Osteocyte (in vitro differentiated cells): ENCODE results near the gene FAM3B. TPM values are rescaled to one million over a fixed set of nuclear protein-coding genes. Genes with fewer than 3 reads are reported as not detected.

Source experiments
- DNase-seq: peaks from one replicate; pipeline ENCODE4 v3.0.0; 2021; ENCODE audit warnings: mixed read lengths; ENCODE audit not compliant: unreplicated experiment; ENCODE audit errors: extremely low spot score
- H3K27ac Mint-ChIP-seq: one replicate; pipeline ENCODE4 v1.8.0; 2021; ENCODE audit warnings: mild to moderate bottlenecking, mixed read lengths; ENCODE audit not compliant: unreplicated experiment
- H3K27me3 Mint-ChIP-seq: one replicate; pipeline ENCODE4 v1.8.0; 2021; ENCODE audit warnings: mixed read lengths; ENCODE audit not compliant: unreplicated experiment
- H3K36me3 Mint-ChIP-seq: one replicate; pipeline ENCODE4 v1.8.0; 2021; ENCODE audit warnings: mixed read lengths; ENCODE audit not compliant: unreplicated experiment
- H3K4me1 Mint-ChIP-seq: one replicate; pipeline ENCODE4 v1.8.0; 2021; ENCODE audit warnings: mixed read lengths; ENCODE audit not compliant: unreplicated experiment
- H3K4me3 Mint-ChIP-seq: one replicate; pipeline ENCODE4 v1.8.0; 2021; ENCODE audit warnings: mild to moderate bottlenecking, moderate library complexity, mixed read lengths; ENCODE audit not compliant: unreplicated experiment
- H3K9me3 Mint-ChIP-seq: one replicate; pipeline ENCODE4 v1.8.0; 2021; ENCODE audit warnings: mixed read lengths; ENCODE audit not compliant: unreplicated experiment
- CTCF ChIP-seq: fragments of 200-600 bp; sonication (generic); IDR thresholded peaks from 2 replicates; pipeline ENCODE4 v1.5.0; 2021; ENCODE audit warnings: antibody characterized with exemption, mild to moderate bottlenecking, moderate library complexity
- total RNA-seq: library from RNA; stranded (reverse); gene quantifications from 2 replicates; pipeline ENCODE4 v1.2.1, GENCODE V29; 2021

The FAM3B gene
- total RNA-seq, 1 donor from 2014 or later = not detected

- H3K27me3 Mint-ChIP-seq = peaks cover 18% of the 10 kb centered on the region
- no peak overlapping the region for H3K27ac Mint-ChIP-seq
- no peak for TF ChIP-seq CTCF
- H3K36me3 Mint-ChIP-seq = no peaks in the 10 kb centered on the region
- no peaks in the 10 kb centered on the region for H3K4me1 Mint-ChIP-seq
- no peak overlapping the region for H3K4me3 Mint-ChIP-seq
- no peaks in the 10 kb centered on the region for H3K9me3 Mint-ChIP-seq
- DNase-seq = no peak
These were observed 9.9 kb downstream of the FAM3B start for GRCh38 chr21:41326414-41327080.

GRCh38 chr21:41327753-41328152 lies 11.2 kb downstream of the FAM3B start:
- H3K36me3 Mint-ChIP-seq = no peaks in the 10 kb centered on the region
- H3K27me3 Mint-ChIP-seq = peaks cover 24% of the 10 kb centered on the region
- H3K9me3 Mint-ChIP-seq = no peaks in the 10 kb centered on the region
- no peak for TF ChIP-seq CTCF
- DNase-seq = no peak
- H3K4me3 Mint-ChIP-seq = no peak overlapping the region
- H3K4me1 Mint-ChIP-seq = no peaks in the 10 kb centered on the region
- H3K27ac Mint-ChIP-seq = no peak overlapping the region

GRCh38 chr21:41328660-41329607 lies 12.3 kb downstream of the FAM3B start:
- H3K36me3 Mint-ChIP-seq = no peaks in the 10 kb centered on the region
- no peak overlapping the region for H3K4me3 Mint-ChIP-seq
- no peak for TF ChIP-seq CTCF
- H3K9me3 Mint-ChIP-seq = peaks cover 7% of the 10 kb centered on the region
- no peaks in the 10 kb centered on the region for H3K4me1 Mint-ChIP-seq
- H3K27ac Mint-ChIP-seq = no peak overlapping the region
- no peak for DNase-seq
- H3K27me3 Mint-ChIP-seq = peaks cover 21% of the 10 kb centered on the region

GRCh38 chr21:41333752-41334151 lies 17.2 kb downstream of the FAM3B start:
- peaks cover 8% of the 10 kb centered on the region for H3K9me3 Mint-ChIP-seq
- TF ChIP-seq CTCF = no peak
- DNase-seq = no peak
- peaks cover 19% of the 10 kb centered on the region for H3K27me3 Mint-ChIP-seq
- H3K27ac Mint-ChIP-seq = no peak overlapping the region
- no peaks in the 10 kb centered on the region for H3K4me1 Mint-ChIP-seq
- no peak overlapping the region for H3K4me3 Mint-ChIP-seq
- no peaks in the 10 kb centered on the region for H3K36me3 Mint-ChIP-seq

- Mint-ChIP-seq H3K4me3 (no peak overlapping the region), H3K4me1 (no peaks in the 10 kb centered on the region), H3K9me3 (peaks cover 15% of the 10 kb centered on the region), H3K36me3 (peaks cover 3% of the 10 kb centered on the region), H3K27ac (no peak overlapping the region), H3K27me3 (peaks cover 18% of the 10 kb centered on the region)
- no peak for TF ChIP-seq CTCF
- DNase-seq = no peak
These were observed 20.9 kb downstream of the FAM3B start for GRCh38 chr21:41337515-41337914.
